Astrocyte (in vitro differentiated cells and primary cell): ENCODE data around the gene WDR20. TPM values are rescaled to one million over a fixed set of nuclear protein-coding genes. Genes with fewer than 3 reads are reported as not detected.

Experiments used
- DNase-seq: peaks from one replicate; pipeline ENCODE4 v3.0.0-alpha.2; 2010; ENCODE audit warnings: low read depth
- FAIRE-seq: peaks from 2 replicates; lab custom pipeline; 2011; peaks lifted over from hg19 to GRCh38; lab: Jason Lieb, UNC
- H2AFZ ChIP-seq: 2 replicates; pipeline ENCODE4 v1.6.0; 2012; ENCODE audit warnings: low read depth, low read length, inconsistent platforms
- H3K27ac ChIP-seq: 2 replicates; pipeline ENCODE4 v1.5.1; 2011; ENCODE audit warnings: low read depth, low read length, inconsistent platforms
- H3K27me3 ChIP-seq: 2 replicates; pipeline ENCODE4 v1.6.0; 2011; ENCODE audit warnings: low read length, inconsistent platforms; ENCODE audit not compliant: insufficient read depth
- H3K36me3 ChIP-seq: 2 replicates; pipeline ENCODE4 v1.5.1; 2011; ENCODE audit warnings: low read length, inconsistent platforms; ENCODE audit not compliant: insufficient read depth
- H3K4me1 ChIP-seq: 2 replicates; pipeline ENCODE4 v1.5.1; 2011; ENCODE audit warnings: low read length, inconsistent platforms; ENCODE audit not compliant: insufficient read depth
- H3K4me2 ChIP-seq: 2 replicates; pipeline ENCODE4 v1.6.0; 2012; ENCODE audit warnings: low read length, inconsistent platforms
- H3K4me3 ChIP-seq: 2 replicates; pipeline ENCODE4 v1.5.1; 2011; ENCODE audit warnings: low read depth, mild to moderate bottlenecking, low read length, inconsistent platforms; ENCODE audit not compliant: insufficient read depth
- H3K79me2 ChIP-seq: 2 replicates; pipeline ENCODE4 v1.6.0; 2012; ENCODE audit warnings: mild to moderate bottlenecking, low read length, inconsistent platforms; ENCODE audit not compliant: insufficient read depth
- H3K9ac ChIP-seq: 2 replicates; pipeline ENCODE4 v1.6.0; 2012; ENCODE audit warnings: mild to moderate bottlenecking, low read length, inconsistent platforms
- H3K9me3 ChIP-seq: 2 replicates; pipeline ENCODE4 v1.5.1; 2012; ENCODE audit warnings: low read depth, mild to moderate bottlenecking, low read length, inconsistent platforms; ENCODE audit not compliant: insufficient read depth
- H4K20me1 ChIP-seq: 2 replicates; pipeline ENCODE4 v1.6.0; 2012; ENCODE audit warnings: low read length, inconsistent platforms; ENCODE audit not compliant: insufficient read depth
- H3K27ac Mint-ChIP-seq: one replicate; pipeline ENCODE4 v1.8.0; 2021; ENCODE audit warnings: mild to moderate bottlenecking, mixed read lengths; ENCODE audit not compliant: unreplicated experiment
- H3K27me3 Mint-ChIP-seq: one replicate; pipeline ENCODE4 v1.8.0; 2021; ENCODE audit warnings: low read depth, mixed read lengths; ENCODE audit not compliant: unreplicated experiment
- H3K36me3 Mint-ChIP-seq: one replicate; pipeline ENCODE4 v1.8.0; 2021; ENCODE audit warnings: low read depth, mixed read lengths; ENCODE audit not compliant: unreplicated experiment
- H3K4me1 Mint-ChIP-seq: one replicate; pipeline ENCODE4 v1.8.0; 2021; ENCODE audit warnings: low read depth, mixed read lengths; ENCODE audit not compliant: unreplicated experiment
- H3K4me3 Mint-ChIP-seq: one replicate; pipeline ENCODE4 v1.8.0; 2021; ENCODE audit warnings: mild to moderate bottlenecking, moderate library complexity, mixed read lengths; ENCODE audit not compliant: unreplicated experiment
- H3K9me3 Mint-ChIP-seq: one replicate; pipeline ENCODE4 v1.8.0; 2021; ENCODE audit warnings: mild to moderate bottlenecking, mixed read lengths; ENCODE audit not compliant: unreplicated experiment
- EZH2 ChIP-seq: IDR thresholded peaks from 2 replicates; pipeline ENCODE4 v1.6.1; 2012; ENCODE audit warnings: mild to moderate bottlenecking, low read length, inconsistent platforms; ENCODE audit not compliant: insufficient read depth
- total RNA-seq: library from RNA; stranded (reverse); gene quantifications from 2 replicates; pipeline ENCODE4 v1.2.1, GENCODE V29; 2021
- TF ChIP-seq, protein P1 (sequence below): IDR thresholded peaks from 2 replicates; pipeline ENCODE4 v1.5.1; 2011; ENCODE audit warnings: low read depth, mild to moderate bottlenecking, inconsistent platforms, low read length, moderate library complexity; ENCODE audit not compliant: insufficient read depth

The WDR20 gene
- total RNA-seq, 1 donor from 2014 or later = 23.6 TPM

DNA sequence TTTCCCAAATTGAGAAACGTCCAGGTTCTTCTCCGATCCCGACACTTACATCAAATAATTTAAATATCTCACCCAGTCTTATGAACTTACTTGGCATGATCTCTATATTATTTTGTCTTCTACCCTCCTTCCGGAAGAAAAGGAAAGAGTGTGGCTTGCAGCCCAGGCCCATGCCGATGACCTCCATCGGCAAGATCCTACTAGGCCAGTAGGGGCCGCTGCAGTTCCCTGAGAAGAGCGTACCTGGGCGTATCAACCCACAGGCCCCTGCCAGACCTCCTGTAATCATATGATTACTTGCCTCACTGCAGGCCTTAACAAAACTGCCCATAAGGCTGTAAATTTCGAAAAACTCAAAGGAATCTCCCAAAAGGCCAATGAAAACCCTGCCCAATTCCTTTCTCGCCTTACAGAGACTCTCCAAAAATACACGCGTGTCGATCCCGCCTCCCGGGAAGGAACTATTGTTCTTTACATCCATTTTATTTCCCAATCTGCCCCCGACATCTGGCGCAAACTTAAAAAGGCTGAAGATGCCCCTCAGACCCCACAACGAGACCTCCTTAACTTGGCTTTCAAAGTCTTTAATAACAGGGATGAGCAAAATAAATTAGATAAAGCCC is 95.7 kb downstream of the WDR20 start:
- H3K27me3 ChIP-seq = no peaks in the 10 kb centered on the region
- Mint-ChIP-seq H3K9me3 (peaks cover 2% of the 10 kb centered on the region), H3K4me3 (no peak overlapping the region), H3K36me3 (peaks cover 7% of the 10 kb centered on the region), H3K4me1 (no peaks in the 10 kb centered on the region), H3K27me3 (peaks cover 7% of the 10 kb centered on the region), H3K27ac (no peak overlapping the region)
- H3K9ac ChIP-seq = peak overlapping the region; percentile 61
- no peaks in the 10 kb centered on the region for H3K9me3 ChIP-seq
- peaks cover 23% of the 10 kb centered on the region for H3K4me1 ChIP-seq
- no peak for TF ChIP-seq EZH2
- TF ChIP-seq, protein P1, sequence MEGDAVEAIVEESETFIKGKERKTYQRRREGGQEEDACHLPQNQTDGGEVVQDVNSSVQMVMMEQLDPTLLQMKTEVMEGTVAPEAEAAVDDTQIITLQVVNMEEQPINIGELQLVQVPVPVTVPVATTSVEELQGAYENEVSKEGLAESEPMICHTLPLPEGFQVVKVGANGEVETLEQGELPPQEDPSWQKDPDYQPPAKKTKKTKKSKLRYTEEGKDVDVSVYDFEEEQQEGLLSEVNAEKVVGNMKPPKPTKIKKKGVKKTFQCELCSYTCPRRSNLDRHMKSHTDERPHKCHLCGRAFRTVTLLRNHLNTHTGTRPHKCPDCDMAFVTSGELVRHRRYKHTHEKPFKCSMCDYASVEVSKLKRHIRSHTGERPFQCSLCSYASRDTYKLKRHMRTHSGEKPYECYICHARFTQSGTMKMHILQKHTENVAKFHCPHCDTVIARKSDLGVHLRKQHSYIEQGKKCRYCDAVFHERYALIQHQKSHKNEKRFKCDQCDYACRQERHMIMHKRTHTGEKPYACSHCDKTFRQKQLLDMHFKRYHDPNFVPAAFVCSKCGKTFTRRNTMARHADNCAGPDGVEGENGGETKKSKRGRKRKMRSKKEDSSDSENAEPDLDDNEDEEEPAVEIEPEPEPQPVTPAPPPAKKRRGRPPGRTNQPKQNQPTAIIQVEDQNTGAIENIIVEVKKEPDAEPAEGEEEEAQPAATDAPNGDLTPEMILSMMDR = peak; percentile 77
- H3K36me3 ChIP-seq = peaks cover 19% of the 10 kb centered on the region
- peak; percentile 76 for FAIRE-seq
- peak; percentile 77 for DNase-seq
- H3K4me2 ChIP-seq = peak overlapping the region; percentile 76
- H3K79me2 ChIP-seq = peaks cover 67% of the 10 kb centered on the region
- H3K4me3 ChIP-seq = no peak overlapping the region
- no peaks in the 10 kb centered on the region for H4K20me1 ChIP-seq
- H2AFZ ChIP-seq = peak overlapping the region; percentile 44
- H3K27ac ChIP-seq = peak overlapping the region; percentile 47

DNA sequence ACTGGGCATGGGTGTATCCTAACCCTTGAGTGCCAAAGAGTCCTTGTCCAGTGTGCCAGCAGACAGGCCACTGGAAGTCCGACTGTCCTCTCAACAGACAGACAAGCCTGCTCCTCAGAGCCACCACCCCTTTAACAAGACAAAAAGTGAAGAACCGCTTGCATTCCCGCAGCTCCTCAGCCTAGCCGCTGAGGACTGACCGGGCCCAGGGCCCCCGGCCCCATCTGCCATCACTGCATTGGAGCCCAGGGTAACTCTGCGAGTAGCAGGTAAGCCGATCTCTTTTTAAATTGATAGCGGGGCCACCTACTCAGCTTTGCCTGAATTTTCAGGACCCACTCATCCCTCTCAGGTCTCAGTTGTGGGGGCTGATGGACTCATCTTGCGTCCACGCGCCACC is 96.3 kb downstream of the WDR20 start:
- no peaks in the 10 kb centered on the region for H4K20me1 ChIP-seq
- H3K9ac ChIP-seq = peak overlapping the region; percentile 61
- no peaks in the 10 kb centered on the region for H3K27me3 ChIP-seq
- no peaks in the 10 kb centered on the region for H3K4me1 Mint-ChIP-seq
- DNase-seq (no peak), FAIRE-seq (no peak)
- H3K4me1 ChIP-seq = peaks cover 29% of the 10 kb centered on the region
- peaks cover 3% of the 10 kb centered on the region for H3K27me3 Mint-ChIP-seq
- no peak overlapping the region for H2AFZ ChIP-seq
- H3K4me2 ChIP-seq = no peak overlapping the region
- H3K9me3 ChIP-seq = no peaks in the 10 kb centered on the region
- no peak overlapping the region for H3K27ac Mint-ChIP-seq
- TF ChIP-seq, protein P1 = no peak
- TF ChIP-seq EZH2 = no peak
- H3K4me3 Mint-ChIP-seq = no peak overlapping the region
- H3K79me2 ChIP-seq = peaks cover 67% of the 10 kb centered on the region
- peak overlapping the region; percentile 47 for H3K27ac ChIP-seq
- peaks cover 14% of the 10 kb centered on the region for H3K36me3 ChIP-seq
- peaks cover 3% of the 10 kb centered on the region for H3K9me3 Mint-ChIP-seq
- H3K36me3 Mint-ChIP-seq = peaks cover 12% of the 10 kb centered on the region
- H3K4me3 ChIP-seq = no peak overlapping the region

DNA sequence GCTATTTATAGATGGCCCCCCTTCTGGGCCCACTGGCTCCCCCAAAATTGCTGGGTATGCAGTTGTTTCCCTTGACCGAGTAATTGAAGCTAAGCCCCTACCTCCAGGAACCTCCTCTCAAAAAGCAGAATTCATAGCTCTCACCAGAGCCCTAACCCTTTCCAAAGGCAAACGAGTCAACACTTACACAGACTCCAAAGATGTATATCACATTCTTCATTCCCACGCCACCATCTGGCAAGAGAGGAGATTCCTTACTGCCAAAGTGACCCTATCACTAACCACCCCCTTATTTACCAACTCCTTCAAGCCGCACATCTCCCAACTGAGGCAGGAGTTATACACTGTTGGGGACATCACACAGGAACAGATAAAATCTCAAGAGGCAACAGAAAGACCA is 98.4 kb downstream of the WDR20 start:
- Mint-ChIP-seq H3K27ac (no peak overlapping the region), H3K36me3 (peaks cover 10% of the 10 kb centered on the region), H3K9me3 (peaks cover 3% of the 10 kb centered on the region), H3K27me3 (no peaks in the 10 kb centered on the region), H3K4me1 (no peaks in the 10 kb centered on the region), H3K4me3 (no peak overlapping the region)
- Histone ChIP-seq H3K4me3 (no peak overlapping the region), H3K79me2 (peaks cover 67% of the 10 kb centered on the region), H3K9me3 (no peaks in the 10 kb centered on the region), H3K36me3 (peaks cover 6% of the 10 kb centered on the region), H3K4me2 (peak overlapping the region; percentile 45), H3K27me3 (no peaks in the 10 kb centered on the region), H3K9ac (no peak overlapping the region), H3K27ac (no peak overlapping the region), H3K4me1 (peaks cover 29% of the 10 kb centered on the region), H4K20me1 (no peaks in the 10 kb centered on the region), H2AFZ (no peak overlapping the region)
- FAIRE-seq (no peak), DNase-seq (no peak)
- TF ChIP-seq, protein P1 = no peak
- TF ChIP-seq EZH2 = no peak
